AG04449 (cell line): ENCODE data around the gene TNS1.
A peak's percentile ranks its signal among the peaks of the same experiment; 100 is the strongest.

Experiments used
- CTCF ChIA-PET: fragments of 350-600 bp; formaldehyde crosslinking; extraction: SDS; loops from one replicate; lab custom pipeline; 2021; ENCODE audit warnings: antibody characterized with exemption; lab: Yijun Ruan, JAX
- POLR2A ChIA-PET: fragments of 400-600, 350-600 bp; formaldehyde crosslinking; extraction: SDS; loops from one replicate; lab custom pipeline; 2020; ENCODE audit warnings: antibody characterized with exemption, inconsistent platforms; lab: Yijun Ruan, JAX
- DNase-seq: peaks from one replicate; pipeline ENCODE4 v3.0.0-alpha.2; 2010; ENCODE audit warnings: low read depth, low spot score
- H3K4me3 ChIP-seq: 2 replicates; pipeline ENCODE4 v1.5.1; 2011; ENCODE audit warnings: low read depth, mild to moderate bottlenecking, control low read depth, low read length
- TF ChIP-seq, protein P1 (sequence below): IDR thresholded peaks from one replicate; pipeline ENCODE4 v1.5.1; 2011; ENCODE audit warnings: mild to moderate bottlenecking, moderate library complexity, low read length, control low read depth, inconsistent platforms; ENCODE audit not compliant: insufficient read depth; ENCODE audit errors: missing control alignments

Gene TNS1

DNA sequence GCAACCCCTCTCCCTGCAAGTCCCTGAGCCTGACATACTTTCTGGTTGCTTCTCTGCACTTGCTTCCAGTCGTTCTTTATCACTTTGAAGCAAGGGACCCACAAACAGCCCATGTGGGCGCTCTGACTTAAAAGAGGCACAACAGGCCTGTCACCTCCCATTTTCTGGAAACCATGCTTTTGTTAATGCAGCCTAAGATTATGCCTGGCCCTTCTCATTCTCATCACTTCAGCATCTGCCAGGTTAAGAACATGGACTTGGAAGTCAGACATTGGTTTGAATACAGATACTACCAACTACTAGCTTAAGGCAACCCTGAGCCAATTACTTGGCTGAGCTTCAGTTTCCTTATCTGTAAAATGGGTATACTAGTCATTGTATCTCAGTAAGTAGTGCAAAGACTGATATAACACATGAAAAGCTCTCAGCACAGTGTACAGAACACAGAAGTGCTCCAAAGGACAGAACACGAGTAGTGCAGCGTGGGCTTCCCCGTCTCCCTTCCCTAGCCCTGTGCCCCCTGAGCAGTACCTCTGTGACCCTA lies 141.4 kb downstream of the TNS1 start:
- DNase-seq = no peak
- CTCF ChIA-PET = interaction anchor here (1.7 to 3.4 kb wide), 3 partner anchors 25 to 133 kb away, joined by 7 to 13 read pairs (median 12); no protein-coding TSS in a partner anchor
- TF ChIP-seq, protein P1, sequence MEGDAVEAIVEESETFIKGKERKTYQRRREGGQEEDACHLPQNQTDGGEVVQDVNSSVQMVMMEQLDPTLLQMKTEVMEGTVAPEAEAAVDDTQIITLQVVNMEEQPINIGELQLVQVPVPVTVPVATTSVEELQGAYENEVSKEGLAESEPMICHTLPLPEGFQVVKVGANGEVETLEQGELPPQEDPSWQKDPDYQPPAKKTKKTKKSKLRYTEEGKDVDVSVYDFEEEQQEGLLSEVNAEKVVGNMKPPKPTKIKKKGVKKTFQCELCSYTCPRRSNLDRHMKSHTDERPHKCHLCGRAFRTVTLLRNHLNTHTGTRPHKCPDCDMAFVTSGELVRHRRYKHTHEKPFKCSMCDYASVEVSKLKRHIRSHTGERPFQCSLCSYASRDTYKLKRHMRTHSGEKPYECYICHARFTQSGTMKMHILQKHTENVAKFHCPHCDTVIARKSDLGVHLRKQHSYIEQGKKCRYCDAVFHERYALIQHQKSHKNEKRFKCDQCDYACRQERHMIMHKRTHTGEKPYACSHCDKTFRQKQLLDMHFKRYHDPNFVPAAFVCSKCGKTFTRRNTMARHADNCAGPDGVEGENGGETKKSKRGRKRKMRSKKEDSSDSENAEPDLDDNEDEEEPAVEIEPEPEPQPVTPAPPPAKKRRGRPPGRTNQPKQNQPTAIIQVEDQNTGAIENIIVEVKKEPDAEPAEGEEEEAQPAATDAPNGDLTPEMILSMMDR = no peak
- POLR2A ChIA-PET = no interaction called here
- H3K4me3 ChIP-seq = no peak overlapping the region

DNA sequence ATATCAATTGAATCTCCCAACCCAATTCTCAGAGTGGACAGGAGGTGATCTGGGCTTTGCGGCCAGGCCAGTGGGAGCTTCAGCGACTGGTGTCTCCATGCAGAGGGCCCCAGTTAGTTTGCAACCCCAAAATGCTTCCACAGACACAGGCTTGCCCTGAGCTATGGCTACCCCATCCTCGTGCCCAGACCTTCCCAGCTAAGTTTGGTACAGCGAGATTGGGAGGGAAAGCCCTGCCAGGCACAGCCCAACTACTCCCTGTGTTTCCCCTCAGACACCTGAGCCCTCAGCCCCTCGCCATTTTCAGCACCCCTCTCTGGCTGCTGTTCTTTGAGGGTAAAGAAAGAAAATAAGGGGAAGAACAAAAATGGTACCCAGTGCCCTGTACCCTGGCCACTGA lies 142.9 kb downstream of the TNS1 start:
- POLR2A ChIA-PET = no interaction called here
- no peak overlapping the region for H3K4me3 ChIP-seq
- TF ChIP-seq, protein P1 = no peak
- CTCF ChIA-PET = interaction anchor here (0.8 to 1.8 kb wide), 4 partner anchors 8 to 27 kb away, joined by 4 to 5 read pairs (median 4); no protein-coding TSS in a partner anchor
- no peak for DNase-seq

DNA sequence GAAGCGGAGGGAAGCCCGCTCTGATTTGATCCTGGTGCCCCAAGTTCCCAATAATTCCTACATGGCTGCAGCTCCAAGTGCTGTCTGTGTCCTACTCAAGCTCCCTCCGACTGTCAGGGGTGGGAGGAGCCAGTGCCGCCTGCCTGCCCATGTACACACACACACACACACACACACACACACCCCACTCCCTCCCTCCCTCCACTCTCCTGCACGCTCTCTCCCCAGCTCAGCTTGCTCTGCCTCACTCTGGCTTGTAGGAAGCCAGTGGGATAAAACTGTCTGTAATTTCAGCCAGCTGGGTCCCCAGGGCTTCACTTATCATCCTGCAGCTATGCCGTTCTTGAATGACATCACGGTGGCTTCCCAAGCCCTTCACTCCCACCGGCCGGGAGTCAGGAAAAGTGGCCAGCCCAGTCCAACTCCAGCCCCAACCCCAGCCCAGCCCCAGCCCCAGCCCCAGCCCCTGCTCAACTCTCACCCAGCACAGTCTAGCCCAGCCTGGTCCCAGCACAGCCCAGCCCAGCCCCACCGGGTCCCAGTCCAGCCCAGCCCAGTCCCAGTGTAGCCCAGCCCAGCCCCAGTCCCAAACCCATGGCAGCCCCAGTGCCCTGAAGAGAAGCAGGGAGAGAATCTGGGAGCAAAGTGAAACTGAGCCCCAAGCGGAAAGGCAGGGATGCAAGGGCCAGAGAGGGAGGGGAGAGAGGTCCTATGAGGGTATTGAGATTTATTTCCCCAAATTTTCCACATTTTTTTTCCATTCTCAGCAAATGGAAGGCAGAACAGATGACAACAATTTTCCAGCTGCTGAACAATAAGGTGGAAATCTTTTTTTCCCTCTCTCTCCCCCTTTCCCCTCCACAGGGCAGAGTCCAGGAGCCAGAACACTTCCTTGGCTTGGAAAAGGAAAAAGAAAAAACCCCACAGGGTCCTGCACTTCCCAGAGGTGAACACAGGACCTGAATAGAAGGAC lies 144.0 kb downstream of the TNS1 start:
- TF ChIP-seq, protein P1 = no peak
- ChIA-PET CTCF (interaction anchor here (0.8 to 2.9 kb wide), 12 partner anchors 10 to 213 kb away, joined by 3 to 18 read pairs (median 4); no protein-coding TSS in a partner anchor), POLR2A (interaction anchor here (0.5 to 1.3 kb wide), 5 partner anchors 10 to 74 kb away, joined by 3 read pairs; no protein-coding TSS in a partner anchor)
- peak; percentile 96 for DNase-seq
- H3K4me3 ChIP-seq = no peak overlapping the region

DNA sequence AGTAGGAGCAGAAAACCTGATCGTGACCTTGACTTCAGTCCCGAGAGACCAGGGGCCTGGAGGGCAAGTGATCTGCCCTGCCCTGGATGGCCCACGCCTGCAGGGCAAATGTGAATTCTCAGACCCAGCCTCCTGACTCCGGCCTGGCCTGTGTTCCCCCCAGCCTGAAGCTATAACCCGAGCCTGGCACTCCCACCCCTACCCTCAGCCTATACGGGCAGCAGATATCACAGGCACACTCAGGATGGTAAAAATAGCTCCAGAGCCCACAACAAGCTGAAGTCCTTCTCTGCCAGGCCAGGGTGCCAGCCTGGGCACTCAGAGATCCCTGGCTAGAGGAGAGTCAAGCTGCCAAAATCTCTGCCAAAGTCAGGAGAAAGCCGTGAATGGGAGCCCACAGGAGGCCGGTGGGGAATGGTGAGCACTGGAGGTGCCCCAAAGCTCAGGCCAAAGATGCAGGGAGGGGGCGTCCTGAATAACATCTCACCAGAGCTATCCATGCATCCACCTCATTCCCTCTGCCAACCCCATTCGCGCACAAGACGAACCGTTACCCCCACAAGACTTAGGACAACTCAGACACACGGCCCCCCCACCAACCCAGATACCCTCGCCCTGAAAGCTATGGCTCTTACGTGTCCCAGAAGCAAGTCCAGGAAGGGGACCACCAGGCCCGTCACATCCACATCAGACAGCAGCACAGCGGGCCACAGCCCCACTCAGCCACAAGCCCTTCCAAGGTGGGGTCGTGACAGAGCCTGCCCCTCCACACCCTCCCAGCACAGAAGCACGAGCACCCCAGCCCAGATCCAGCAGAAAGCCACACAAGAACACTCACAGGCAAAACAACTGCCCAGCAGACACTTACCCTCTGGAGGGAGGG lies 144.9 kb downstream of the TNS1 start:
- no peak for DNase-seq
- CTCF ChIA-PET = interaction anchor here (1.0 to 2.9 kb wide), 10 partner anchors 13 to 214 kb away, joined by 3 to 18 read pairs (median 4); no protein-coding TSS in a partner anchor
- POLR2A ChIA-PET = interaction anchor here (0.6 to 1.3 kb wide), 5 partner anchors 11 to 73 kb away, joined by 3 to 4 read pairs (median 3); no protein-coding TSS in a partner anchor
- H3K4me3 ChIP-seq = no peak overlapping the region
- TF ChIP-seq, protein P1 = no peak

DNA sequence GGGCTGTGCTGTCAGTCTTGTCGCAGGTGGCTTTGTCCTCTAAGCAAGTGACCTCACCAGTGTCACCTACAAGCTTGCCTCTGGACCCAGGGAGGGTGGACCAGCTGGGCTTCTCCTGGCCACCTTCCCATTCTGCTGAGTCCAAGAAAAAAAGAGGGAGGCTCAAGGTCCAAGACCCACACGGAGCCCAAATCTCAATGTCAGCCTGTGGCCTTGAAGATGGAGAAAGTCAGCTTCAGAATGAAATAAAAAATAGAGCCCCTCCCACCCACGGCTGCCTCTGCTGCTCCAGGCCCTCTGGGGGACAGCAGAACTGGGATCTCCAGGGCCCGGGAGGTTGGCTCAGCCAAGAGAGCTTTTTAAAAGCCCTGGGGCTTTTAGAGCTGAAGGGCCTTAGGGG lies 145.9 kb downstream of the TNS1 start:
- CTCF ChIA-PET = interaction anchor here (1.1 to 2.9 kb wide), 6 partner anchors 11 to 131 kb away, joined by 3 to 18 read pairs (median 7); no protein-coding TSS in a partner anchor
- TF ChIP-seq, protein P1 = no peak

More for the DNA sequence above, 145.9 kb downstream of the TNS1 start:
- POLR2A ChIA-PET = interaction anchor here (1.3 kb wide), 1 partner anchor 11 kb away, joined by 4 read pairs; no protein-coding TSS in a partner anchor
- no peak for DNase-seq
- no peak overlapping the region for H3K4me3 ChIP-seq
